NCI-H1694 (cell line): ENCODE measurements around the gene LMO1.

ENCODE experiments used
- DNase-seq: peaks from one replicate; lab custom pipeline; 2025; lab: John Stamatoyannopoulos, UW

Gene LMO1

GRCh38 chr11:8288166-8288772 lies 24.6 kb upstream of the LMO1 start:
- DNase-seq = no peak

GRCh38 chr11:8287703-8288102 lies 24.0 kb upstream of the LMO1 start:
- DNase-seq = no peak

- no peak for DNase-seq
Observed at GRCh38 chr11:8287297-8287696, 23.6 kb upstream of the LMO1 start.

- no peak for DNase-seq
Observed at GRCh38 chr11:8286886-8287285, 23.2 kb upstream of the LMO1 start.

- no peak for DNase-seq
Observed at GRCh38 chr11:8285796-8286195, 22.1 kb upstream of the LMO1 start.

- DNase-seq = no peak
Observed at GRCh38 chr11:8285228-8285627, 21.6 kb upstream of the LMO1 start.

GRCh38 chr11:8283465-8284230 lies 20.0 kb upstream of the LMO1 start:
- peak; percentile 82 for DNase-seq

GRCh38 chr11:8283100-8283464 lies 19.4 kb upstream of the LMO1 start:
- DNase-seq = no peak

GRCh38 chr11:8282631-8283030 lies 19.0 kb upstream of the LMO1 start:
- no peak for DNase-seq

- DNase-seq = no peak
Observed at GRCh38 chr11:8281266-8281665, 17.6 kb upstream of the LMO1 start.

GRCh38 chr11:8277691-8278090 lies 14.0 kb upstream of the LMO1 start:
- no peak for DNase-seq

GRCh38 chr11:8276528-8276927 lies 12.8 kb upstream of the LMO1 start:
- DNase-seq = no peak

- no peak for DNase-seq
Observed at GRCh38 chr11:8273287-8273686, 9.6 kb upstream of the LMO1 start.

GRCh38 chr11:8271106-8271886 lies 7.6 kb upstream of the LMO1 start:
- DNase-seq = no peak

- no peak for DNase-seq
Observed at GRCh38 chr11:8269636-8270035, 6.0 kb upstream of the LMO1 start.

GRCh38 chr11:8268530-8269400 lies 5.1 kb upstream of the LMO1 start:
- DNase-seq = no peak

- DNase-seq = no peak
Observed at GRCh38 chr11:8267831-8268529, 4.3 kb upstream of the LMO1 start.

GRCh38 chr11:8267280-8267679 lies 3.6 kb upstream of the LMO1 start:
- no peak for DNase-seq

GRCh38 chr11:8266246-8267241 lies 2.9 kb upstream of the LMO1 start:
- DNase-seq = no peak

GRCh38 chr11:8265681-8266241 lies 2.1 kb upstream of the LMO1 start:
- DNase-seq = no peak
